ENCODE measurements around the gene CDT1. TPM values are rescaled to one million over a fixed set of nuclear protein-coding genes. Genes with fewer than 3 reads are reported as not detected.

The CDT1 gene
- total RNA-seq, 1 experiment from 2014 or later, result 154 TPM

GRCh38 chr16:88760424-88761142, 43.0 kb upstream of the CDT1 start:
- ATAC-seq (no peak), DNase-seq (ENCODE audit: low spot score) (no peak)
- peaks cover 28% of the 10 kb centered on the region for H3K4me1 Mint-ChIP-seq
- no peak overlapping the region; the same call in 1 of the 2 replicates for H3K27ac Mint-ChIP-seq
- CTCF ChIA-PET, result interaction anchor here (1.7 to 9.0 kb wide), 5 partner anchors 8 to 52 kb away, joined by 6 to 185 read pairs (median 14); partner anchors contain the start of gene PIEZO1
- no peaks in the 10 kb centered on the region for H3K36me3 Mint-ChIP-seq
- TF ChIP-seq SP1 (CRISPR knock-in tag; conservative IDR thresholded peaks at IDR 0.05) (no peak), GABPB1 (CRISPR knock-in tag; IDR thresholded peaks at IDR 0.05) (no peak), MXD4 (CRISPR knock-in tag; IDR thresholded peaks at IDR 0.05; ENCODE audit: borderline replicate concordance) (no peak), STAT6 (CRISPR knock-in tag; conservative IDR thresholded peaks at IDR 0.05; ENCODE audit: low read depth) (no peak), NFYB (CRISPR knock-in tag; conservative IDR thresholded peaks at IDR 0.05; ENCODE audit: low read depth) (no peak), MYBL2 (CRISPR knock-in tag; IDR thresholded peaks at IDR 0.05) (no peak), ZNF263 (CRISPR knock-in tag; IDR thresholded peaks at IDR 0.05; ENCODE audit: low read depth) (no peak), ATF1 (CRISPR knock-in tag; IDR thresholded peaks at IDR 0.05) (no peak), RORB (CRISPR knock-in tag; IDR thresholded peaks at IDR 0.05) (no peak), SOX15 (CRISPR knock-in tag; IDR thresholded peaks at IDR 0.05) (no peak), ATF6 (CRISPR knock-in tag; IDR thresholded peaks at IDR 0.05) (no peak), JUN (CRISPR knock-in tag; IDR thresholded peaks at IDR 0.05) (no peak)
- H3K27me3 Mint-ChIP-seq (ENCODE audit: low read depth), result no peaks in the 10 kb centered on the region
- H3K4me3 Mint-ChIP-seq, result no peak overlapping the region
- POLR2A ChIA-PET, result interaction anchor here (1.0 to 1.6 kb wide), 2 partner anchors 9 kb away, joined by 3 to 4 read pairs; no protein-coding TSS in a partner anchor
- no peaks in the 10 kb centered on the region for H3K9me3 Mint-ChIP-seq

- Mint-ChIP-seq H3K4me1 (peaks cover 27% of the 10 kb centered on the region), H3K27me3 (ENCODE audit: low read depth) (no peaks in the 10 kb centered on the region), H3K27ac (no peak overlapping the region), H3K4me3 (no peak overlapping the region), H3K36me3 (no peaks in the 10 kb centered on the region), H3K9me3 (no peaks in the 10 kb centered on the region)
- POLR2A ChIA-PET, result interaction anchor here (1.0 kb wide), 1 partner anchor 8 kb away, joined by 3 read pairs; no protein-coding TSS in a partner anchor
- CTCF ChIA-PET, result interaction anchor here (2.7 to 9.0 kb wide), 2 partner anchors 23 to 25 kb away, joined by 21 to 185 read pairs; partner anchors contain the start of gene PIEZO1
- no peak for DNase-seq (ENCODE audit: low spot score)
- no peak for ATAC-seq
- TF ChIP-seq HMGXB4 (CRISPR knock-in tag; IDR thresholded peaks at IDR 0.05) (no peak), GTF2I (CRISPR knock-in tag; conservative IDR thresholded peaks at IDR 0.05) (0 out of 2 replicates have a peak, but pooled peaks have one; percentile 19)
These were observed 42.5 kb upstream of the CDT1 start for GRCh38 chr16:88761143-88761534.

- H3K4me1 Mint-ChIP-seq, result peaks cover 27% of the 10 kb centered on the region
- no peaks in the 10 kb centered on the region for H3K36me3 Mint-ChIP-seq
- DNase-seq (ENCODE audit: low spot score), result no peak
- POLR2A ChIA-PET, result interaction anchor here (0.6 to 2.4 kb wide), 4 partner anchors 7 to 32 kb away, joined by 3 to 10 read pairs (median 3); partner anchors contain the start of gene PIEZO1
- CTCF ChIA-PET, result interaction anchor here (2.2 to 9.6 kb wide), 4 partner anchors 6 to 81 kb away, joined by 9 to 115 read pairs (median 50); no protein-coding TSS in a partner anchor
- H3K27me3 Mint-ChIP-seq (ENCODE audit: low read depth), result no peaks in the 10 kb centered on the region
- ATAC-seq, result no peak
- no peak overlapping the region for H3K4me3 Mint-ChIP-seq
- no peaks in the 10 kb centered on the region for H3K9me3 Mint-ChIP-seq
- H3K27ac Mint-ChIP-seq, result no peak overlapping the region
- no peak for TF ChIP-seq NFYB (CRISPR knock-in tag; conservative IDR thresholded peaks at IDR 0.05; ENCODE audit: low read depth)
- TF ChIP-seq PRDM15 (CRISPR knock-in tag; IDR thresholded peaks at IDR 0.05), result no peak
- no peak for TF ChIP-seq CREM (CRISPR knock-in tag; IDR thresholded peaks at IDR 0.05)
- TF ChIP-seq EMX1 (CRISPR knock-in tag; IDR thresholded peaks at IDR 0.05), result no peak
These were observed 41.8 kb upstream of the CDT1 start for GRCh38 chr16:88761830-88762229.

All from WTC11 (cell line).